Effector memory CD8-positive, alpha-beta T cell (primary cell): Measurements from ENCODE around the gene PPDPF.

ENCODE experiments used
- ATAC-seq: fragments of 150-1000 bp; cut with Tn5 transposase; replicated peaks from 2 replicates; pipeline ENCODE4 v1.10.0; 2021; ENCODE audit warnings: mild to moderate bottlenecking, moderate library complexity
- DNase-seq, 3 experiments: peaks; one replicate each; pipeline ENCODE4 v3.0.0; 2021
- H3K27ac Mint-ChIP-seq, 2 donors: one replicate each; pipeline ENCODE4 v1.8.0; 2022; ENCODE audit warnings: mild to moderate bottlenecking in 2 of 2, mixed read lengths in 2 of 2, moderate library complexity in 2 of 2
- H3K27me3 Mint-ChIP-seq, 2 donors: one replicate each; pipeline ENCODE4 v1.8.0; 2022; ENCODE audit warnings: mixed read lengths in 2 of 2
- H3K36me3 Mint-ChIP-seq: one replicate; pipeline ENCODE4 v1.8.0; 2022; ENCODE audit warnings: mild to moderate bottlenecking, moderate library complexity, mixed read lengths; ENCODE audit not compliant: insufficient read depth
- H3K4me1 Mint-ChIP-seq, 2 donors: one replicate each; pipeline ENCODE4 v1.8.0; 2022; ENCODE audit warnings: low read depth in 2 of 2, mixed read lengths in 2 of 2
- H3K4me3 Mint-ChIP-seq, 2 donors: one replicate each; pipeline ENCODE4 v1.8.0; 2022; ENCODE audit warnings: mild to moderate bottlenecking in 2 of 2, mixed read lengths in 2 of 2, moderate library complexity in 2 of 2
- H3K9me3 Mint-ChIP-seq, 2 donors: one replicate each; pipeline ENCODE4 v1.8.0; 2022; ENCODE audit warnings: mixed read lengths in 2 of 2

PPDPF gene

DNA sequence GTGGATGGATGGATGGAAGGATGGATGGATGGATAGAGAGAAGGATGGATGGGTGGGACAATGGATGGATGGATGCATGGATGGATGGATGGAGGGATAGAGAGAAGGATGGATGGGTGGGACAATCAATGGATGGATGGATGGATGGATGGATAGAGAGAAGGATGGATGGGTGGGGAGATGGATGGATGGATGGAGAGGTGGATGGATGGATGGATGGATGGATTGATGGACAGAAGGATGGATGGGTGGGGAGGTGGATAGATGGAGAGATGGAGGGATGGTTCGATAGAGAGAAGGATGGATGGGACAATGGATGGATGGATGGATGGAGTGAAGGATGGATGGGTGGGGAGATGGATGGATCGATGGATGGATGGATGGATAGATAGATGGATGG, 28.0 kb upstream of the PPDPF start:
- peaks cover 5 to 43% of the 10 kb centered on the region in 2 donors for H3K27me3 Mint-ChIP-seq
- H3K36me3 Mint-ChIP-seq = no peaks in the 10 kb centered on the region
- peaks cover 0 to 3% of the 10 kb centered on the region in 2 donors for H3K4me1 Mint-ChIP-seq
- DNase-seq (no peak), ATAC-seq (no peak)
- no peaks in the 10 kb centered on the region for H3K9me3 Mint-ChIP-seq
- H3K4me3 Mint-ChIP-seq = no peak overlapping the region
- no peak overlapping the region for H3K27ac Mint-ChIP-seq

DNA sequence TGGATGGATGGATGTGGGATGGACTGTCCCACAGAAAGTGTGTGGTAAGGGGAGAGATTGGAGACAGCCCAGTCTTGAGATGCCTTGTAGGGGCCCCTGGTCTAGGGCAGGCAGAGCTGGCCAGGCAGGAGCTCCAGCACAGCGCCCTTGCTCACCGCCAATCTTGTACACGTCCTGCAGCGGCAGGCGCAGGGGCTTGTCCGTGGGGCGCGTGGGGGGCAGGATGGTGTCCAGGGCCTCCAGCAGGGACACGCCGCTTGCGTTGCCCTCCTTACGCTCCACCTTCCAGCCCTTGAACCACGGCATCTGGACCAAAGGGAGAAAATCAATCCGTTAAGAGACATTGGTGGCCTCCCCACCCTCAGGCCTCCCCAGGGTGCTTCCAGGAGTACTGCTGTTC, 27.6 kb upstream of the PPDPF start:
- H3K27ac Mint-ChIP-seq = no peak overlapping the region
- H3K9me3 Mint-ChIP-seq = no peaks in the 10 kb centered on the region
- H3K36me3 Mint-ChIP-seq = no peaks in the 10 kb centered on the region
- H3K4me1 Mint-ChIP-seq = peaks cover 0 to 4% of the 10 kb centered on the region in 2 donors
- DNase-seq (no peak), ATAC-seq (no peak)
- no peak overlapping the region for H3K4me3 Mint-ChIP-seq
- H3K27me3 Mint-ChIP-seq = peaks cover 5 to 45% of the 10 kb centered on the region in 2 donors

DNA sequence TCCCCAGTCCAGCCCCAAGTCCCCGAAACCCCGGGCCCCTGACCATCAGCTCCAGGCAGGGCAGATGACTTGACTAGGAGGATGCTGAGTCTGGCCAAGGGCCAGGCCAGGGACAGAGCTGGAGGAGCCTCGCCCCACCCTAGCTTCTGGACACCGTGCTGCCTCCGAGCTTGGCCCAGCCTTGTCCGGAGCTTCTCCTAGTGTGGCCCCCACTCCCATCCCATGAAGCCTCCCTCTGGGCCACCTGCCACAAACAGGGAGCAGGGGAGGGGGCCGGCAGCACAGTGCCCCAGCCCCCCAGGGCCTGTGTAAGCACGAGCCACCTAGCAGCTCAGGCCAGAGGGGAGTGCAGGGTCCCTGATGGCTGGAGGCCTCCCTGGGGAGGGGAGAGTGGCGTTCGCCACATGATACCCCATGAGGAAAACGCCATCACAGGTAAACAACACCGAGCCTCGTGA, 27.0 kb upstream of the PPDPF start:
- DNase-seq = no peak
- Mint-ChIP-seq H3K4me3 (no peak overlapping the region), H3K4me1 (peaks cover 0 to 5% of the 10 kb centered on the region in 2 donors), H3K27ac (no peak overlapping the region), H3K27me3 (peaks cover 5 to 45% of the 10 kb centered on the region in 2 donors), H3K36me3 (no peaks in the 10 kb centered on the region), H3K9me3 (no peaks in the 10 kb centered on the region)
- no peak for ATAC-seq

DNA sequence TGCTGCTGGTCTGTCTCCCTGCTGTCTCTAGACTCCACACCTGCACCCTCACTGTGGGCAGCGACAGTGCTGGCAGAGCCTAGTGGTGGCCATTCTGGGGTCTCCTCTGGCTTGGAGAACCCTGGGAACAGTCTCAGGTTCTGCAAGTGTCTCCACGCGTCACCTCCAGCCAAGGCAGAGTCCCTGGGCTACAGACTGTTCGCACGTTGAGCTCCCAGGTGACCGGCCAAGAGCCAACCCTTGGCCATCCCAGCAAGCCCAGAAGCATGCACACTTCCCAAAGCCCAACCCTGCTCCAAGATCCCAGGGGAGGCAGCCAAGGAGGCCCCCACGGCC, 26.5 kb upstream of the PPDPF start:
- H3K9me3 Mint-ChIP-seq = no peaks in the 10 kb centered on the region
- peaks cover 5 to 45% of the 10 kb centered on the region in 2 donors for H3K27me3 Mint-ChIP-seq
- peaks cover 0 to 5% of the 10 kb centered on the region in 2 donors for H3K4me1 Mint-ChIP-seq
- DNase-seq (no peak), ATAC-seq (no peak)
- H3K36me3 Mint-ChIP-seq = no peaks in the 10 kb centered on the region
- H3K27ac Mint-ChIP-seq = no peak overlapping the region
- H3K4me3 Mint-ChIP-seq = no peak overlapping the region

DNA sequence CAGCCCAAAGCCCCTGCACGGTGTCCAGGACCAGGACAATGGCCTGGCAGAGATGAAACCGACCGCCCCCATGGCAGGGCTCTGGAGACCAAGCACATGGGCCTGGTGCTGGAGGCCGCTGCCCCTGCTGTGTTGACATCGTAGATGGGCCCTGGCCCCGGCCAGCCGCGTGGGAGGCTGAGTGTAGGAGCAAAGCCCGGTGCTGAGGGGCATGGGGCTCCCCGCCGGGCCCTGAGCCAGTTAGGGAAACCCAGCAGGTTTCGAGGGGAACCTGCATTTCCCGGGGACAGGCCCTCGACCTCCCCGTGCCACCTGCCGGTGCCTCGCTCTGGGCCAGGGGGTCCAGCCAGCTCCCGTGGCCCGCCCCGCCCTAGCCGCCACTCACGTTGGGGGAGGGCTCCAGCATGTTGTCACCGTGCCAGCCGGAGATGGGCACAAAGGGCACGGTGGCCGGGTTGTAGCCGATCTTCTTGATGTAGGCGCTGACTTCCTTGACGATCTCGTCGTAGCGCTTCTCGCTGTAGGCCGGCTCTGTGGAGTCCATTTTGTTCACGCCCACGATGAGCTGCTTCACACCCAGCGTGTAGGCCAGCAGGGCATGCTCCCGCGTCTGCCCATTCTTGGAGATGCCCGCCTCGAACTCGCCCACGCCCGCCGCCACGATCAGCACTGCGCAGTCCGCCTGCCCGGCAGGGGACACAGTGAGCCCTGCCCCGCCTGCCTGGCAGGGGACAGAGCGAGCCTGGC, 26.0 kb upstream of the PPDPF start:
- no peak overlapping the region for H3K4me3 Mint-ChIP-seq
- peaks cover 5 to 40% of the 10 kb centered on the region in 2 donors for H3K27me3 Mint-ChIP-seq
- H3K9me3 Mint-ChIP-seq = no peaks in the 10 kb centered on the region
- H3K36me3 Mint-ChIP-seq = no peaks in the 10 kb centered on the region
- peaks cover 0 to 5% of the 10 kb centered on the region in 2 donors for H3K4me1 Mint-ChIP-seq
- DNase-seq = no peak
- H3K27ac Mint-ChIP-seq = no peak overlapping the region
- ATAC-seq = no peak

DNA sequence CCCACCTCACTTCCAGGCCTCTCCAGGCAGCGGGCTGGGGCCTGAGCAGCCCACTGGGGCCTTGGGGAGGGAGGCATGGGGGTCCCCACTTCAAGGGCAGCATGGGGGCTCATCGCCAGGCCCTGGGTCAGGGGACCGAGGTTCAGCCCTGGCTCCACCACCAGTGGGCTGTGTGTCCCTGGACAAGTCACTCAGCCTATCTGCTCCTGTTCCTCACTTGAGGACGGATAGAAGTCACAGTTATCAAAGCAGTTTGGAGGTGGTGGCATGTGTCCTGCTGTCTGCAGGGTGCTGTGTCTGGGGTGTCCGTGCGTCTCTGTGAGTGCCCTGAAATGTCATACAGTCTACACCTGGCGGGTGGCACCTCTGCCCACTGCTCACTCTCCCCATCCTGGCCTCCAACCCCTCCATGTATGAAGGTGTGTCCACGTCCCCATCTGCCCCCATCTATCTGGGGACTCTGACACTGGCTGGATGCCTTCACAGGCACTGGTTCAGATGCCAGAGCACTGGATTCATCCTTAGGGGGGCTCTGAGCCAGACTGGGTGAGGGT, 25.3 kb upstream of the PPDPF start:
- H3K4me1 Mint-ChIP-seq = peaks cover 0 to 5% of the 10 kb centered on the region in 2 donors
- no peak for ATAC-seq
- H3K36me3 Mint-ChIP-seq = no peaks in the 10 kb centered on the region
- H3K4me3 Mint-ChIP-seq = no peak overlapping the region
- H3K27ac Mint-ChIP-seq = no peak overlapping the region
- no peak for DNase-seq
- H3K9me3 Mint-ChIP-seq = no peaks in the 10 kb centered on the region
- peaks cover 5 to 33% of the 10 kb centered on the region in 2 donors for H3K27me3 Mint-ChIP-seq

DNA sequence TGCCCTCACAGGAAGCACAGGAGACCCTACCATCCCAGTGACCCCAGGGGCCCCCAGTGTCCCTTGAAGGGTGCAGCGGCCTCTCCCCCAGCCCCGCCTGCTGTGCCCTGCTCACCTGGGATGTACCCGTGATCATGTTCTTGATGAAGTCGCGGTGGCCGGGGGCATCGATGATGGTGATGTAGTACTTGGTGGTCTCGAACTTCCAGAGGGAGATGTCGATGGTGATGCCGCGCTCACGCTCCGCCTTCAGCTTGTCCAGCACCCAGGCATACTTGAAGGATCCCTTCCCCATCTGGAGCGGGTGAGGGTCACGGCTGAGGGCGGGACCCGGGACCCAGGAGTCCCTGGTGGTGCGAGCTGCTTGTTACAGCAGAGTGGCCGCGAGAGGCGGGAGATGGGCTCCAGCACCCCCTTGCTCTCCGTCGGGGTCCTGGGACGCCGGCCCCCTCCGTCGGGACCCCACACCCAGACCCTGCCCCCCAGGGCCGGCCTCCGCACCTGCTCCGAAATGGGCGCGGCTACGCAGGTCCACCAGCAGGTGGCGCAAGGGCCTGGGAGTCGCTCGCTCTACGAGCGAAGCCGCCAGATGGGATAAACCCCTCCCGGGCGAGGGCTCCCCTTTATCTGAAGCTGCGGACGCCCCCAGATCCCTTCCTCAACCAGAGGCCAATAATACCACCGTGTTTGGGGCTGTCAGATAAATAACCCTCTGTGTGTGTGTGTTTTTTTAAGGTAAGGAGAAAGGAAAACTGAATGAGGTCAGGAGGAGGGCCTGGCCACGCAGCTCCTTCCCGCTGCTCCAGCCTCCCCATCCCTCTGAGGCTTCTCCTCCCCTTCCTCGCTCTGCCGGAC, 24.6 kb upstream of the PPDPF start:
- ATAC-seq = peak; percentile 66
- Mint-ChIP-seq H3K4me1 (peaks cover 0 to 5% of the 10 kb centered on the region in 2 donors), H3K4me3 (peak overlapping the region; percentile 48 to 58), H3K27me3 (peaks cover 5 to 27% of the 10 kb centered on the region in 2 donors), H3K9me3 (no peaks in the 10 kb centered on the region), H3K36me3 (no peaks in the 10 kb centered on the region), H3K27ac (no peak overlapping the region)
- peak; percentile 73 to 74 (median 73) for DNase-seq

DNA sequence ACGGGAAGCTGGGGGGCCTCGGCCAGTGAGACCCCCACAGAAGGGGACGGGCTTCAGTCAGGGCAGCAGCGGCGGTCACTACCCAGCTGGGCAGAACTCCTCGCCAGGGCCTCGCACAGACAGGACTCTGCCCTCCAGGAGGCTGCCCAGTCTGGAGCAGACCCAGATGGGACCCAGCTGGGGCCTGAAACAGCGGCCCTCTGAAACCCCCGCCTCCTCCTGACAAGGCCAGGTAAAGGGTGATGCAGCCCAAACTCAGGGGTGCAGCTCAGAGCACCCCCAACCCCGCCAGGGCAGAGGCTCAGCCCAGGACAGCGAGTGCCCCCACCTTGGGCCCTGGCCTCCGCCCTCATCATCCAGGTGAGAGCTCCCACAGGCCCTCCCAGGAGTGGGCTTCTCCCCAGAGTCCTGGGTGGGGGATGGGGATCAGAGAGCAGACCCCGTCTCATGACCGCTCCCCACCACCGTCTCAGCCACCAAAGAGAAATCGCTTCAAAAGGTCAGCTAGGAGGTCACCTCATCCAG, 23.9 kb upstream of the PPDPF start:
- H3K4me3 Mint-ChIP-seq = peak overlapping the region; percentile 48 to 62
- ATAC-seq = no peak
- no peaks in the 10 kb centered on the region for H3K36me3 Mint-ChIP-seq

DNA sequence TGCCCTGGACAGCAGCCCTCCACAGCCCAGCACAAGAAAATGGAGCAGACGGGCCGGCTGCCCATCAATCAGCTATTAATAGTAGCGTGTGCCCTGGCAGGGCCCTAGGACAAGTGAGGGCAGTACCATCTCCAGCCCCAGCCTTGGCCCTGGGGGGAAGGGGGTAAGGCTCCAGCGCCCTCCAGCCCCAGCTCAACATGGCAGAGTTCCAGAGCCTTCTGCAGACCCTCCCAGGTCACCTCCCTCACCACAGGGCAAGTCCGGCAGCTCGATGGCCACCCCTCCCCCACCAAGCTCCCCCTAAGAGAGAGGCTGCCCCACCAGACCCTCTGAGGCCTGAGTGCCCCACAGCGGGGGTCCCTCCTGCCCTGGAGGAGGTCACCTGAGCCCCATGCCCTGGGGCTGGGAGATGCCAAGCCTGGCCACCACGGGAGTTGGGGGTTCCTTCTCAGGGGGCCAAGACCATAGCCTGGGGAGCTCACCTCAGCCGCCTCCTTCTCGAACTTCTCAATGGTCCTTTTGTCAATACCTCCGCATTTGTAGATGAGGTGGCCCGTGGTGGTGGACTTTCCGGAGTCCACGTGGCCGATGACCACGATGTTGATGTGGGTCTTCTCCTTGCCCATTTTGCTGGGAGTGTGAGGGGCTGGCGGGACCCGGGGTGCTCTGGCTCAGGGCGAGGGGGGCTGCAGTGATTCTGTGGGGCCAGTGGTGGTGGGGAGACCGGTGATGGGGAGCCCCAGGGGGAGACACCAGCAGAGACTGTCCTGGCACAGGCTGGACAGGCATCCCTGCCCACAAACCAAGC, 23.2 kb upstream of the PPDPF start:
- ATAC-seq (no peak), DNase-seq (no peak)
- Mint-ChIP-seq H3K36me3 (no peaks in the 10 kb centered on the region), H3K4me1 (peaks cover 0 to 5% of the 10 kb centered on the region in 2 donors), H3K9me3 (no peaks in the 10 kb centered on the region), H3K4me3 (peak overlapping the region; percentile 31 to 62), H3K27ac (no peak overlapping the region), H3K27me3 (peaks cover 5 to 16% of the 10 kb centered on the region in 2 donors)

More for the DNA sequence above, 23.9 kb upstream of the PPDPF start:
- Mint-ChIP-seq H3K4me1 (peaks cover 0 to 5% of the 10 kb centered on the region in 2 donors), H3K9me3 (no peaks in the 10 kb centered on the region), H3K27me3 (peaks cover 5 to 20% of the 10 kb centered on the region in 2 donors), H3K27ac (no peak overlapping the region)
- no peak for DNase-seq

DNA sequence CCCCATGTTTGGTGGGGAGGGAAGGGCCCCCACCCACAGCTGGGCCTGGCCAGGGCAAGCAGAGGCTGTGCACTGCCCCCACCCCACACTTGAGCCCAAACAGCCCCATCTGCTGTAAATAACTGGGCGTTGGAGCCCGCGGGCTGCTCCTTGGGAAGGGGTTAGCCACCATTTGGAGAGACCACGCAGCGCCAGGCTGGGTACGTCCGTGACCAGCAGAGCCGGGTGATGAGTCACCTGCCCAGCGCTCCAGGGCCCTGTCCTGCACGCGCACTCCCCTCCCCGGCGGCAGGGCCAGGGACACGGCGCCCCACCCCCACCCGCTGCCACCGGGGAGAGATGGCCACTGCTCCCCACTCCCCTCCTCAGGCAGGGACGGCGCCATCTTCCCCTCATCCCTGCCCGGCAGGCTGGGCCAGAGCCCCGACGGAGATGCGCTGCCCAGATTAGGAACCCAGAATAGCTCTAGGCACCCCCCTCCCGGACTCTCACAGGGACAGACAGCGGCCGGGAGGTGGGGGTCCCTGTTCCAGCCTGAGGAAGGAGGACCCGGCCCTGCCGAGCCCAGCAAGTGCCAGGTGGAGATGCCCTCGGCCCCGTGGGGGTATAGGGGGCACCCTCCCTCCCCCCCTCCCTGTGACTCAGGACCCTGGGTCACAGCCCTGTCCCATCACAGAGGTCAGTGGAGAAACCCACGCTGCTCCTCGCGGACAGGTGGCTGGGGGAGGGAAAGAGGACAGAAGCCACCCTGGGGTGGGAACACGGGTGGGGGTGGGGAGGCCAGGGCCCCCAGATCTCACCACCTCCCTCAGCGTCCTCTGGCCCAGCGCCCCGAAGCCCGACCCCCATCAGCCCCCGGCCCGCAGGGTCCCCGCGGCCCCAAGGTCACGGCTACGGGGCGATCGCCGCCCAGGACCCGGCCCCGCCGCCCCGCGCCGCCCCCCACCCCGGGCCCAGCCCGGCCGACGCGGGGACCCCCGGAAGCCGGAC, 22.3 kb upstream of the PPDPF start:
- ATAC-seq (no peak), DNase-seq (no peak)
- Mint-ChIP-seq H3K36me3 (no peaks in the 10 kb centered on the region), H3K4me1 (peaks cover 0 to 5% of the 10 kb centered on the region in 2 donors), H3K27ac (no peak overlapping the region), H3K27me3 (peaks cover 5 to 16% of the 10 kb centered on the region in 2 donors), H3K9me3 (no peaks in the 10 kb centered on the region), H3K4me3 (peak overlapping the region; percentile 51 to 62)

DNA sequence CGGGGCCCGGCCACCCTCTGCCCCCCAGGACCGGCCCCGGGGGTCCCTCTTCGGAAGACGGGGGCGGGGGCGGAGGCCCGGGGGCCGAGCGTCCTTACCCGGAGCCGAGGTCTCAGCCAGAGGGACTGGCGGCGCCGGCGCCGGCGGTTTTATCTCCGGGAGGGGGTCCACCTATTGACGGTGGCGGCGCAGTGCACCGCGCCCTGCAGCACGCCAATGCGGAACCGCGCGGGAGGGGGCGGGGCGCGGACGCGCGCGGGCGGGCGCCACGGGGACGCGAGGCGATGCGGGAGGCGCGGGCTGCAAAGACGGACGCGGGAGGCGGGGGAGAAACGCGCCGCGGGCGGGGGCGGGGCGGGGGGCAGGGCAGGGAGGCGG, 21.6 kb upstream of the PPDPF start, which contains the start of gene EEF1A2:
TSS of gene EEF1A2 (minus strand) at position 124 of the 378 bp plus-strand sequence. CDS start 1,320 bp downstream, outside the sequence.
- H3K27ac Mint-ChIP-seq = no peak within 1 kb of the TSS
- H3K27me3 Mint-ChIP-seq = peaks cover 6 to 16% of the 10 kb centered on the region in 2 donors
- H3K36me3 Mint-ChIP-seq = no peaks in the 10 kb centered on the region
- H3K4me1 Mint-ChIP-seq = peaks cover 0 to 5% of the 10 kb centered on the region in 2 donors
- DNase-seq (peak; percentile 39 to 46 (median 39)), ATAC-seq (peak; percentile 79)
- H3K4me3 Mint-ChIP-seq = peak within 1 kb of the TSS; percentile 51 to 62
- H3K9me3 Mint-ChIP-seq = no peaks in the 10 kb centered on the region
